H1 (cell line): Measurements from ENCODE around the gene CUTC. TPM values are rescaled to one million over a fixed set of nuclear protein-coding genes. Genes with fewer than 3 reads are reported as not detected.
"Not testable (repeated sequence)": the region's sequence is repeated elsewhere in the genome, so short reads cannot be mapped to it uniquely, and the experiment has no call there.

Experiments used
- CTCF ChIA-PET: fragments of 300-600 bp; sonication (Branson Sonifier 250); formaldehyde crosslinking; loops from one replicate; lab custom pipeline; 2021; ENCODE audit not compliant: partially characterized antibody; lab: Charles Lee
- POLR2A ChIA-PET: fragments of 300-600 bp; sonication (Branson Sonifier 250); formaldehyde crosslinking; loops from one replicate; lab custom pipeline; 2021; ENCODE audit warnings: inconsistent platforms; ENCODE audit not compliant: partially characterized antibody; lab: Charles Lee
- DNase-seq, 2 experiments: peaks; one replicate each; pipeline versions ENCODE4 v3.0.0 to v3.0.0-alpha.2; 2010 to 2022; ENCODE audit warnings: low spot score in 2 of 2, low read depth in 1 of 2, mixed read lengths in 1 of 2
- FAIRE-seq: peaks from 2 replicates; lab custom pipeline; 2011; peaks lifted over from hg19 to GRCh38; lab: Jason Lieb, UNC
- H2AFZ ChIP-seq: 2 replicates; pipeline ENCODE4 v1.8.1; 2012; ENCODE audit warnings: low read length, inconsistent platforms
- H2AK5ac ChIP-seq: 2 replicates; pipeline ENCODE4 v1.6.1; 2013; ENCODE audit warnings: low read depth, low read length
- H2BK120ac ChIP-seq: replicated peaks from 2 replicates; pipeline ENCODE3; 2013; ENCODE audit warnings: low read depth, low read length, inconsistent platforms
- H2BK12ac ChIP-seq: 2 replicates; pipeline ENCODE4 v1.6.1; 2013; ENCODE audit warnings: low read depth, low read length
- H2BK15ac ChIP-seq: 2 replicates; pipeline ENCODE4 v1.6.1; 2013; ENCODE audit warnings: low read length
- H2BK20ac ChIP-seq: 2 replicates; pipeline ENCODE4 v1.6.1; 2013; ENCODE audit warnings: low read length
- H2BK5ac ChIP-seq: 2 replicates; pipeline ENCODE4 v1.6.1; 2013; ENCODE audit warnings: low read depth, low read length
- H3K14ac ChIP-seq: 2 replicates; pipeline ENCODE4 v1.6.1; 2013; ENCODE audit warnings: inconsistent platforms; ENCODE audit not compliant: insufficient read length
- H3K18ac ChIP-seq: 2 replicates; pipeline ENCODE4 v1.6.1; 2013; ENCODE audit warnings: low read length; ENCODE audit errors: extremely low read depth
- H3K23ac ChIP-seq: 2 replicates; pipeline ENCODE4 v1.6.1; 2013; ENCODE audit warnings: inconsistent platforms; ENCODE audit not compliant: insufficient read length
- H3K23me2 ChIP-seq: 2 replicates; pipeline ENCODE4 v1.6.1; 2013; ENCODE audit warnings: low read depth, low read length
- H3K27ac ChIP-seq: 2 replicates; pipeline ENCODE4 v1.6.1; 2011; ENCODE audit warnings: low read depth, low read length, inconsistent platforms
- H3K27me3 ChIP-seq, 4 experiments: replicated peaks in 1 of 4; 1 replicate in 1 of 4; 2 replicates in 3 of 4; pipeline versions ENCODE4 v1.6.1 to v1.8.1; 2011 to 2013; ENCODE audit warnings: low read length in 3 of 4, mild to moderate bottlenecking in 3 of 4, inconsistent platforms in 2 of 4, mixed read lengths in 2 of 4, moderate library complexity in 1 of 4; ENCODE audit not compliant: control insufficient read depth in 3 of 4, insufficient read depth in 3 of 4; ENCODE audit errors: extremely low read depth in 1 of 4
- H3K36me3 ChIP-seq, 4 experiments: 2 replicates each; pipeline versions ENCODE4 v1.6.1 to v1.8.1; 2011 to 2013; ENCODE audit warnings: mild to moderate bottlenecking in 4 of 4, low read length in 3 of 4, moderate library complexity in 2 of 4, control low read depth in 1 of 4, inconsistent platforms in 1 of 4; ENCODE audit not compliant: insufficient read depth in 4 of 4, control insufficient read depth in 2 of 4
- H3K4ac ChIP-seq: replicated peaks from 2 replicates; pipeline ENCODE3; 2013; ENCODE audit warnings: low read length, low read depth, mixed read lengths, inconsistent platforms; ENCODE audit not compliant: insufficient read length
- H3K4me1 ChIP-seq, 4 experiments: replicated peaks in 1 of 4; 1 replicate in 1 of 4; 2 replicates in 3 of 4; pipeline versions ENCODE4 v1.6.1 to v1.8.1; 2011 to 2013; ENCODE audit warnings: low read length in 3 of 4, inconsistent platforms in 2 of 4, mixed read lengths in 1 of 4; ENCODE audit not compliant: insufficient read depth in 4 of 4, control insufficient read depth in 3 of 4
- H3K4me2 ChIP-seq, 2 experiments: 2 replicates each; pipeline versions ENCODE4 v1.6.1 to v1.8.1; 2011 to 2013; ENCODE audit warnings: low read depth in 2 of 2, low read length in 2 of 2, control low read depth in 1 of 2, inconsistent platforms in 1 of 2, mild to moderate bottlenecking in 1 of 2; ENCODE audit not compliant: insufficient read depth in 1 of 2
- H3K4me3 ChIP-seq, 4 experiments: fragments of 200-600, 300-600 bp in 1 of 4; sonication (generic), shearing (Covaris generic), sonication (Bioruptor Twin) in 1 of 4; 2 replicates each; pipeline versions ENCODE4 v1.5.1 to v1.8.1; 2011 to 2016; ENCODE audit warnings: low read length in 4 of 4, low read depth in 3 of 4, control low read depth in 2 of 4, inconsistent platforms in 2 of 4, mild to moderate bottlenecking in 2 of 4, mixed read lengths in 1 of 4, moderate library complexity in 1 of 4; ENCODE audit not compliant: insufficient read depth in 2 of 4; ENCODE audit errors: extremely low read depth in 1 of 4
- H3K56ac ChIP-seq: replicated peaks from 2 replicates; pipeline ENCODE3; 2013; ENCODE audit warnings: low read depth, mild to moderate bottlenecking, mixed read lengths, low read length, inconsistent platforms; ENCODE audit not compliant: insufficient read length
- H3K79me1 ChIP-seq: 2 replicates; pipeline ENCODE4 v1.6.1; 2013; ENCODE audit warnings: low read depth, low read length, control low read depth
- H3K79me2 ChIP-seq, 2 experiments: 2 replicates each; pipeline versions ENCODE4 v1.6.1 to v1.8.1; 2012 to 2013; ENCODE audit warnings: low read length in 2 of 2, mild to moderate bottlenecking in 2 of 2, inconsistent platforms in 1 of 2; ENCODE audit not compliant: insufficient read depth in 2 of 2, control insufficient read depth in 1 of 2
- H3K9ac ChIP-seq, 4 experiments: replicated peaks in 1 of 4; 1 replicate in 1 of 4; 2 replicates in 3 of 4; pipeline versions ENCODE4 v1.6.1 to v1.8.1; 2011 to 2013; ENCODE audit warnings: low read depth in 3 of 4, low read length in 3 of 4, control low read depth in 2 of 4, mild to moderate bottlenecking in 2 of 4, moderate library complexity in 2 of 4, inconsistent platforms in 1 of 4; ENCODE audit errors: extremely low read depth in 1 of 4
- H3K9me3 ChIP-seq, 2 experiments: 2 replicates each; pipeline versions ENCODE4 v1.6.1 to v1.8.1; 2012 to 2013; ENCODE audit warnings: mild to moderate bottlenecking in 2 of 2, moderate library complexity in 2 of 2, control low read depth in 1 of 2, inconsistent platforms in 1 of 2, low read depth in 1 of 2, low read length in 1 of 2, mixed read lengths in 1 of 2; ENCODE audit not compliant: insufficient read depth in 2 of 2
- H4K20me1 ChIP-seq, 2 experiments: replicated peaks in 1 of 2; 2 replicates each; pipeline versions ENCODE3 to v1.8.1; 2011 to 2013; ENCODE audit warnings: inconsistent platforms in 2 of 2, low read length in 2 of 2, mild to moderate bottlenecking in 1 of 2; ENCODE audit not compliant: insufficient read depth in 2 of 2, control insufficient read depth in 1 of 2
- H4K5ac ChIP-seq: 2 replicates; pipeline ENCODE4 v1.6.1; 2013; ENCODE audit warnings: low read length, low read depth, mixed read lengths, inconsistent platforms; ENCODE audit not compliant: insufficient read length
- H4K8ac ChIP-seq: 2 replicates; pipeline ENCODE4 v1.8.0; 2013; ENCODE audit warnings: mild to moderate bottlenecking, moderate library complexity, low read length, inconsistent platforms; ENCODE audit not compliant: insufficient read depth; ENCODE audit errors: extremely low read depth
- H4K91ac ChIP-seq: replicated peaks from 2 replicates; pipeline ENCODE3; 2013; ENCODE audit warnings: low read length, mixed read lengths, inconsistent platforms; ENCODE audit not compliant: insufficient read length
- WGBS, 2 experiments: shearing (Covaris generic) in 1 of 2; methylation state at CpG; one replicate each; pipeline versions ENCODE4 v1.1.6 to v1.1.7; 2013 to 2015; ENCODE audit warnings: low lambda C conversion rate in 2 of 2, mixed read lengths in 2 of 2, inconsistent platforms in 1 of 2, low coverage in 1 of 2, missing lambda C conversion rate in 1 of 2; ENCODE audit not compliant: insufficient replicate concordance in 2 of 2, insufficient coverage in 1 of 2, insufficient read length in 1 of 2; ENCODE audit errors: extremely low coverage in 1 of 2, missing lambda C conversion rate in 1 of 2; 5-methylcytosine and 5-hydroxymethylcytosine counted together
- polyA plus RNA-seq, 7 experiments: library from polyadenylated mRNA; depleted of rRNA in 3 of 7; stranded (reverse) in 5 of 7; unstranded in 2 of 7; fragments of >200 nt in 5 of 7; fragments of 200-250 nt in 2 of 7; gene quantifications; 1 replicate in 5 of 7; 2 replicates in 1 of 7; 4 replicates in 1 of 7; pipeline versions ENCODE4 v1.2.1 to v1.2.3, GENCODE V29; 2011 to 2013; ENCODE audit warnings: missing spikeins in 2 of 7, mixed read lengths in 2 of 7
- total RNA-seq: library from RNA; stranded (reverse); fragmentation: NEBNext Ultra II Directional; extraction: Animal tissue kit (Norgen Biotek cat#: 25700); gene quantifications from 2 replicates; pipeline ENCODE4 v1.2.1, GENCODE V29; 2021

The CUTC gene
- total and polyA plus RNA-seq, 2 of the 8 experiments (the other 6 are each of a cell fraction or from before 2014, with no cell fraction given) = 25.3 to 25.6 TPM

- H2BK15ac ChIP-seq, H4K5ac ChIP-seq, FAIRE-seq, H4K8ac ChIP-seq, H3K9me3 ChIP-seq, H3K9ac ChIP-seq, H2AK5ac ChIP-seq, H2AFZ ChIP-seq, H3K4me2 ChIP-seq, H3K4me1 ChIP-seq, H2BK120ac ChIP-seq, H4K91ac ChIP-seq, H3K79me1 ChIP-seq, DNase-seq, H3K14ac ChIP-seq, H4K20me1 ChIP-seq, H2BK5ac ChIP-seq, H3K4ac ChIP-seq, H3K18ac ChIP-seq, H3K79me2 ChIP-seq, H2BK20ac ChIP-seq, H3K27ac ChIP-seq, H2BK12ac ChIP-seq, H3K23me2 ChIP-seq, H3K4me3 ChIP-seq, CTCF ChIA-PET, H3K23ac ChIP-seq, POLR2A ChIA-PET, H3K56ac ChIP-seq, H3K27me3 ChIP-seq: not testable (repeated sequence)
- peaks cover 15 to 78% (median 42%) of the 10 kb centered on the region in 4 experiments for H3K36me3 ChIP-seq
- 87% methylated on average over 2 of the region's 2 CpGs; no CpG with 5 or more reads in 1 of the 2 experiments for WGBS, 2 experiments
These were observed 14.1 kb downstream of the CUTC start for GRCh38 chr10:99746166-99746565.
